PC-3 (cell line): ENCODE data around the gene CHN1.

Source experiments
- CTCF ChIP-seq: fragments of 300-600 bp; sonication (generic); conservative IDR thresholded peaks from 2 replicates; pipeline ENCODE4 v1.5.1; 2017; ENCODE audit warnings: antibody characterized with exemption, low read depth, mild to moderate bottlenecking, low read length
- EZH2 ChIP-seq: fragments of 300-600 bp; sonication (generic); IDR thresholded peaks from one replicate; pipeline ENCODE4 v1.6.1; 2017; ENCODE audit warnings: antibody characterized with exemption, mild to moderate bottlenecking, low read length; ENCODE audit not compliant: unreplicated experiment
- EZH2phosphoT487 ChIP-seq: fragments of 300-600 bp; sonication (generic); IDR thresholded peaks from 2 replicates; pipeline ENCODE4 v1.6.1; 2018; ENCODE audit warnings: mild to moderate bottlenecking, antibody characterized with exemption, low read length, borderline replicate concordance

GRCh38 chr2:175039031-175039430 is 33.9 kb upstream of the CHN1 start:
- no peak for TF ChIP-seq CTCF
- no peak for TF ChIP-seq EZH2
- no peak for TF ChIP-seq EZH2phosphoT487
